Measurements from ENCODE around the gene CYSTM1. TPM values are rescaled to one million over a fixed set of nuclear protein-coding genes. Genes with fewer than 3 reads are reported as not detected.

The CYSTM1 gene
- total and polyA plus RNA-seq, 2 of the 8 experiments (the other 6 are each of a cell fraction or from before 2014, with no cell fraction given), result 25.0 to 47.8 TPM

DNA sequence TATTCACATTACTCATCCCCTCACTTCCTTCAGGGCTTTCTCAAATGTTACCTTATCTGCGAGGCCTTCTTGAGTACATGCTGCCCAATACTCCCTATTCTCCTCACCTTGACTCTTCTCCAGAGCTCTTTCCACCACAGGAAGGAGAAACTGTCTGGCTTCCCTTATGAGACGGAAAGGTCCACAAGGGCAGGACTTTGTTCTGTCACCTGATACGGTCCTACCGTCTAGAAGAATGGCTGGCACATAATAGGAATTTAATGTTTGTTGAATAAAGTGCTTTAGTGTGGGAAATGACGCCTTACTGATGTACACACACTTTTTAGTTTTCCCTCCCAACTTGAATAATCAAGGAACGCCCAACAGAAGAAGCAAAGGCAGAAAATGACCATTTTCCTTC is 75.4 kb downstream of the CYSTM1 start (continued):
- TF ChIP-seq HDAC6 (IDR thresholded peaks at IDR 0.05; ENCODE audit: low read depth, low read length), result no peak
- no peak for TF ChIP-seq GTF2F1 (IDR thresholded peaks at IDR 0.05; ENCODE audit: borderline replicate concordance, low read depth, low read length)
- no peak for TF ChIP-seq CBX5 (IDR thresholded peaks at IDR 0.05; ENCODE audit: low read depth, low read length)
- TF ChIP-seq CTBP2 (IDR thresholded peaks at IDR 0.05; ENCODE audit: borderline replicate concordance, insufficient read depth, insufficient read length, low read length), result no peak
- TF ChIP-seq CBX8 (IDR thresholded peaks at IDR 0.05; ENCODE audit: borderline replicate concordance, low read depth, low read length), result no peak

All from H1 (cell line).